Stimulated activated CD4-positive, alpha-beta T cell treated with anti-CD3 and anti-CD28 coated beads, Interleukin-2, amount 100 ng/mL, for 4 hours (primary cell): ENCODE results near the gene ANKRD34A.

ENCODE experiments used
- DNase-seq: peaks from one replicate; pipeline ENCODE4 v3.0.0-alpha.2; 2020; ENCODE audit warnings: low read depth

The ANKRD34A gene

GRCh38 chr1:145967288-145967687, 2.9 kb upstream of the ANKRD34A start:
- no peak for DNase-seq

GRCh38 chr1:145965119-145965744, 857 bp upstream of the ANKRD34A start:
- DNase-seq = no peak

DNA sequence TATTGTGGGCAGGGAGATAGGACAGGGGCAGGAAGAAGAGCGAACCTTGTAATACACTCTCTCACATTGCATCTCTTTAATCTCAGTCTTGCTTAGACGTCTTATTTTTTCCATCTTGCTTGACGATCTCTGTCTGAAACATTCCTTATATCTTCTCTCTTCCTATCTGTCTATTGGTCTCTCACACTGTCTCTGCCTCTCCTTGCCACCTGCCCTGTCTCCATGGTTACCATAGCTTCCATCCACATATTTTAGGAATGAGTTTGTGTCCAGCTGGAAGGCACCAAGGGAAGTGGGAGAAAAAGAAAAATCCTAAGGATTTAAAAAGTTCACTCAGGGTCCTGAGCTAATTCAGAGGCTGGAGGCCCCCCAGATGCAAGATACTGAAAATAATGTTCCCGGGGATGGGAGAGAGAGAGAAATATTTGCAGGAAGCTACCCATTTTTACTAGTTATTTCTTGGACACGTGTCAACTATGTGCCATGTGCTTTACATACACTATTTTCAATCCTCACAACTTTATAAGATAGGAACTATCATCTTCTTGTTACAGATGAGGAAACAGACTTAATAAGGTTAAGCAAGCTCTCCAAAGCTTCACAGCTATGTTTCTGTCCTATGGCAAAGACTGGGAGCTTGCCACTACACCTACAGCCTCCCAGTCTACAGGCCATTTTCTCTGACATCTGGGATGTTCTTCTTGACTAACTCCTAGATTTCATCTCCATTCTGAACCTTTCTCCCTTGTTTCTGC, 933 bp downstream of the ANKRD34A start:
- no peak for DNase-seq

DNA sequence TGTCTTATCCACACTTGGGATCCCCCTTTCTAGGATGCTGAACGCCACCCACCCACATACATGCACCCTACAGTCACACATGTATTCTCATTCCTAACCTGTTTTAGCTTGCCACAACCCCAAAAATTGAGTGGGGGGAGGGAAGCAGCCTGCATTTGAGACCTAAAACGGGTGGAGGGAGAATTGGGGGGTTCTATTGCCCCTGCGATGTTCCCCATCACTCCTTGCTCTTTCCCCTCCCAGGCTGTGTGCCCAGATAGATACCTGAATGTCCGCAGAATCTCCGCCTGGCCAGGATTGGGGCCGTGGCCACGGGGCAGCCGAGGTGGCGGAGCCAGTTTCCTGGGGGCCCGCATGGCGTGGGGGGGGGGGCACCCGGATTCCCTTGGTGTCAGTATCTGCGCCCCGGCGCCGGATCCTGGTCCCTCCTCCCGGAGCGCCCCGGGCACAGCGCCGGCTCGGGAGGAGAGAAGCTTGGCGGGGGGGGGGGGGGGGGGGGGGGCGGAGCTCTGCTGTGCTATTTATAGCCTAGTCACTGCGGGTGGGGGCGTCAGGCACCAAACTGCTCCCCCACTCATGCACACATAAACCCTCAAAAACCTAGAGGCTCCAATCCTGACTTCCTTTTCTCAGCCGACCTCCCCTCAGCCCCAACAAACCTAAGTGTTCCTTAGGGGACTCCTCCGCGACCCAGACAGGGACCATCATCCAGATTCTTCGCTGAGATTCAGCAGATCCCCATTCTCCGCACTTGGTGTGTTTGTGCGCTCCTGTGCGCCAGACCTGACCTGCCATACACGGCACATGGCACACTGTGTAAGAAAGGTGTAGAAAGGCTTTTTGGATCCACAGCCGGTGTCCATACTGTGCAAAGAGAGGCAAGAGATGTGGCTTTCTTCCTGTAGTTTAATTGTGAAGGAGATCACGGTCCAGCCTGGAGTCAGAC, 1.9 kb downstream of the ANKRD34A start:
- DNase-seq = no peak

DNA sequence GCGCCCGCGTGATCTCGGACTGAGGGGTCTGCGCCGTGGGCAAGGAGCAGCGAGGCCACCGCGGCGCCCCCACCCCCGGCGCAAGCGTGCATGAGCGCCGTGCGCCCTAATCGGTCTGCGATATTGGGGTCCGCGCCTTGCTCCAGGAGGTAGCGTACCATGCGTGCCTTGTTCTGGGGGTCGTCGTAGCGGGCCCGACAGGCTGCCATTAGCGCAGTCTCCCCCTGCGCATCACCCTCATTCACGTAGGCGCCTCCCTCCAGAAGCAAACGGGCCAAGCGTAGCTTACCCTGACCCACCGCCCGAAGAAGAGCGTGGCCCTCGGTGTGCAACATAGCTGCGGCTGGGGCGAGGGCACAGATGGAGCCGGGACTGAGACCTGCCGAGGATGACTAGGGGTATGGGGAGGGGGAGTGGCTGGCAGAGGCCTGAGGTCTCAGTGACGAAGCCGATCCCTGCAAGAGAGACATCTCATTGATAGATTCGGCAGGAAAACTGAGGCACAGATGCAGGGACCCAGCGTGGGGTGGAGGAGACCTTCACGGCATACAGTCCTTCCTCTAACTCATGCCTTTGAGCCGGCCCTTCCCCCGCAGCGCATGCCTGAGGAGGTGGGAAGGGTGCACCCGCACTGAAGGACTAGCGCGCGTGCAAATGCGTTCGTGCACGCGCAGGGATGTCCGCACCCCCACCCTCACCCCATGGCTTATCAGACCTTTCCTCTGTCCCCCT, 2.8 kb downstream of the ANKRD34A start:
- peak; percentile 41 for DNase-seq

- DNase-seq = no peak
These were observed 3.3 kb downstream of the ANKRD34A start for GRCh38 chr1:145961109-145961424.

GRCh38 chr1:145960468-145961108, 3.8 kb downstream of the ANKRD34A start:
- DNase-seq = no peak

GRCh38 chr1:145959957-145960467, 4.4 kb downstream of the ANKRD34A start:
- DNase-seq = no peak

- no peak for DNase-seq
These were observed 5.0 kb downstream of the ANKRD34A start for GRCh38 chr1:145959333-145959732.

- DNase-seq = no peak
These were observed 5.6 kb downstream of the ANKRD34A start for GRCh38 chr1:145958734-145959133.

- peak; percentile 91 for DNase-seq
These were observed 6.7 kb downstream of the ANKRD34A start, which contains the start of gene LIX1L for GRCh38 chr1:145957443-145958319. Gene LIX1L, minus strand, starts transcription at chr1:145958017. Its CDS starts 90 bp downstream, at chr1:145957927.

- DNase-seq = no peak
These were observed 7.5 kb downstream of the ANKRD34A start for GRCh38 chr1:145956781-145957442.

GRCh38 chr1:145956361-145956760, 8.0 kb downstream of the ANKRD34A start:
- DNase-seq = no peak

GRCh38 chr1:145955436-145955835, 8.9 kb downstream of the ANKRD34A start:
- no peak for DNase-seq

- DNase-seq = no peak
These were observed 10.5 kb downstream of the ANKRD34A start for GRCh38 chr1:145953861-145954260.

GRCh38 chr1:145952903-145953302, 11.5 kb downstream of the ANKRD34A start:
- DNase-seq = no peak

DNA sequence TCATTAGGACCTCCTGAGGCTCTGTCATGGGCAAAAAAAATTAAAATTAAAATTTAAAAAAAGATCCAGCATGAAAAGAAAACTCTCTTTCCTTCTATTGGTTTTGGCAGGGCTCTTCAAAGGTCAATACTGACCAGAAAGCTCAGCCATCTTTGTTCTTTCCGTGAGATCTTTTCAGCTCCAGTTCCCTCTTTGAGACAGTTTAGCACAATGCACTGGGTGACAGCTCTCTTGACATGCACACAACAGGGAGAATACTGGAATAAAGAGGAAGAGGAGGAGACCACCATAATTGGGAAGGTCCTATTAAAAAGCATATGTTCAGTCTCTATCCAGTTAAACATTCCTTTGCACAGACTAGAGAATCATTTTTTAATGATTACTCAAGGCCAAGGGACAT, 12.8 kb downstream of the ANKRD34A start:
- DNase-seq = no peak

- DNase-seq = no peak
These were observed 15.2 kb downstream of the ANKRD34A start for GRCh38 chr1:145949219-145949618.

DNA sequence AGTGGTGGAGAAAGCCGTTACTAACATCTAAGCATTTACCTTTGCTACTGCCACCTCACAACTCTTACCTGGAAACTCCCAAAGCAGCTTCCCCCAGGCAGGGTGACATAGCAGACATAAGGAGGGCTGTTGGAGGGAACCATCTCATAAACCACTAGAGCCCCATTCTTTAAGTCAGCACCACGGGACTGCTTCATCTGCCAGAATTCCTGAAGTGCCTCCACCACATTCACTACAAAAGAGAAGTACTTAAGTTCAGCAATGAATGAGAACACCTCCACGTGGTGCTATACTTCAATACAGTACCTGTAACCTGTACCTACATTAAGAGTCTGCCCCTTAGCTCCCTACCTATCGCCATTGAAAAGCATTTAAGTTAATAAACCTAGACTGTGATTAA, 16.8 kb downstream of the ANKRD34A start:
- no peak for DNase-seq
